BLaER1 treated with 17β-estradiol and CSF1 and Interleukin-3, amounts not matched to agents 10 nM and 100 nM (cell line): Measurements from ENCODE around the gene MAMDC2.

Experiments used
- H3K27ac ChIP-seq, 11 experiments: shearing (Covaris generic); formaldehyde crosslinking; 2 replicates each; pipeline ENCODE4 v1.8.1; 2022
- H3K27me3 ChIP-seq, 11 experiments: shearing (Covaris generic); formaldehyde crosslinking; 2 replicates each; pipeline ENCODE4 v1.8.1; 2022
- H3K36me3 ChIP-seq, 11 experiments: shearing (Covaris generic); formaldehyde crosslinking; 2 replicates each; pipeline ENCODE4 v1.8.1; 2022
- H3K4me1 ChIP-seq, 10 experiments: shearing (Covaris generic); formaldehyde crosslinking; 2 replicates each; pipeline ENCODE4 v1.8.1; 2022
- H3K4me2 ChIP-seq, 11 experiments: shearing (Covaris generic); formaldehyde crosslinking; 2 replicates each; pipeline ENCODE4 v1.8.1; 2022
- H3K4me3 ChIP-seq, 10 experiments: shearing (Covaris generic); formaldehyde crosslinking; 2 replicates each; pipeline ENCODE4 v1.8.1; 2022
- H3K9ac ChIP-seq, 11 experiments: shearing (Covaris generic); formaldehyde crosslinking; 2 replicates each; pipeline ENCODE4 v1.8.1; 2022
- H3K9me3 ChIP-seq, 11 experiments: shearing (Covaris generic); formaldehyde crosslinking; replicated peaks in 1 of 11; 2 replicates each; pipeline ENCODE4 v1.8.1; 2022
- H4K20me1 ChIP-seq, 11 experiments: shearing (Covaris generic); formaldehyde crosslinking; 2 replicates each; pipeline ENCODE4 v1.8.1; 2022
- Cebpa-rat ChIP-seq, 11 experiments: shearing (Covaris generic); IDR thresholded peaks; 2 replicates each; pipeline ENCODE4 v1.8.1; 2022

Gene MAMDC2

GRCh38 chr9:70133253-70134208 lies 89.9 kb downstream of the MAMDC2 start:
- H3K27me3 ChIP-seq = no peaks in the 10 kb centered on the region
- H3K9ac ChIP-seq = no peak overlapping the region
- H3K27ac ChIP-seq = no peak overlapping the region
- H4K20me1 ChIP-seq = no peaks in the 10 kb centered on the region
- no peaks in the 10 kb centered on the region for H3K9me3 ChIP-seq
- no peaks in the 10 kb centered on the region for H3K4me1 ChIP-seq
- H3K4me2 ChIP-seq = no peak overlapping the region
- no peak for TF ChIP-seq Cebpa-rat (IDR thresholded peaks at IDR 0.05)
- H3K4me3 ChIP-seq = no peak overlapping the region
- H3K36me3 ChIP-seq = no peaks in the 10 kb centered on the region

GRCh38 chr9:70134360-70134759 lies 90.7 kb downstream of the MAMDC2 start:
- no peaks in the 10 kb centered on the region for H4K20me1 ChIP-seq
- no peak for TF ChIP-seq Cebpa-rat (IDR thresholded peaks at IDR 0.05)
- no peak overlapping the region for H3K9ac ChIP-seq
- H3K27me3 ChIP-seq = no peaks in the 10 kb centered on the region
- H3K27ac ChIP-seq = no peak overlapping the region
- no peak overlapping the region for H3K4me3 ChIP-seq
- no peaks in the 10 kb centered on the region for H3K9me3 ChIP-seq
- no peak overlapping the region for H3K4me2 ChIP-seq
- H3K36me3 ChIP-seq = no peaks in the 10 kb centered on the region
- H3K4me1 ChIP-seq = no peaks in the 10 kb centered on the region

- H4K20me1 ChIP-seq = no peaks in the 10 kb centered on the region
- no peak overlapping the region for H3K4me3 ChIP-seq
- H3K4me1 ChIP-seq = no peaks in the 10 kb centered on the region
- no peak overlapping the region for H3K27ac ChIP-seq
- H3K36me3 ChIP-seq = no peaks in the 10 kb centered on the region
- H3K27me3 ChIP-seq = no peaks in the 10 kb centered on the region
- H3K9me3 ChIP-seq = peaks cover 0 to 7% (median 0%) of the 10 kb centered on the region in 11 experiments; a peak in 1 of 22 replicates
- H3K4me2 ChIP-seq = no peak overlapping the region
- no peak for TF ChIP-seq Cebpa-rat (IDR thresholded peaks at IDR 0.05)
- H3K9ac ChIP-seq = no peak overlapping the region
Observed at GRCh38 chr9:70135176-70135575, 91.5 kb downstream of the MAMDC2 start.

- no peaks in the 10 kb centered on the region for H4K20me1 ChIP-seq
- peaks cover 0 to 7% (median 0%) of the 10 kb centered on the region in 11 experiments; a peak in 1 of 22 replicates for H3K9me3 ChIP-seq
- no peaks in the 10 kb centered on the region for H3K27me3 ChIP-seq
- H3K4me2 ChIP-seq = no peak overlapping the region
- H3K4me3 ChIP-seq = no peak overlapping the region
- TF ChIP-seq Cebpa-rat (IDR thresholded peaks at IDR 0.05) = no peak
- H3K36me3 ChIP-seq = no peaks in the 10 kb centered on the region
- no peak overlapping the region for H3K9ac ChIP-seq
- no peaks in the 10 kb centered on the region for H3K4me1 ChIP-seq
- no peak overlapping the region for H3K27ac ChIP-seq
Observed at GRCh38 chr9:70136632-70137031, 93.0 kb downstream of the MAMDC2 start.

- no peak overlapping the region for H3K27ac ChIP-seq
- TF ChIP-seq Cebpa-rat (IDR thresholded peaks at IDR 0.05) = no peak
- no peak overlapping the region for H3K9ac ChIP-seq
- H3K4me1 ChIP-seq = no peaks in the 10 kb centered on the region
- H3K36me3 ChIP-seq = no peaks in the 10 kb centered on the region
- H3K4me2 ChIP-seq = no peak overlapping the region
- H3K27me3 ChIP-seq = no peaks in the 10 kb centered on the region
- peaks cover 0 to 7% (median 0%) of the 10 kb centered on the region in 11 experiments; a peak in 1 of 22 replicates for H3K9me3 ChIP-seq
- H3K4me3 ChIP-seq = no peak overlapping the region
- no peaks in the 10 kb centered on the region for H4K20me1 ChIP-seq
Observed at GRCh38 chr9:70137577-70137976, 93.9 kb downstream of the MAMDC2 start.

GRCh38 chr9:70142101-70142500 lies 98.5 kb downstream of the MAMDC2 start:
- H3K36me3 ChIP-seq = no peaks in the 10 kb centered on the region
- H3K4me1 ChIP-seq = peaks cover 0 to 3% (median 0%) of the 10 kb centered on the region in 10 experiments; a peak in 3 of 20 replicates
- H3K4me3 ChIP-seq = no peak overlapping the region
- no peaks in the 10 kb centered on the region for H3K27me3 ChIP-seq
- no peak overlapping the region for H3K4me2 ChIP-seq
- peaks cover 0 to 7% (median 0%) of the 10 kb centered on the region in 11 experiments; a peak in 1 of 22 replicates for H3K9me3 ChIP-seq
- no peak for TF ChIP-seq Cebpa-rat (IDR thresholded peaks at IDR 0.05)
- H3K9ac ChIP-seq = no peak overlapping the region
- H3K27ac ChIP-seq = no peak overlapping the region
- no peaks in the 10 kb centered on the region for H4K20me1 ChIP-seq

- Histone ChIP-seq H3K36me3 (no peaks in the 10 kb centered on the region), H3K9me3 (peaks cover 0 to 7% (median 0%) of the 10 kb centered on the region in 11 experiments; a peak in 1 of 22 replicates), H4K20me1 (no peaks in the 10 kb centered on the region), H3K4me2 (no peak overlapping the region), H3K4me1 (peaks cover 0 to 17% (median 0%) of the 10 kb centered on the region in 10 experiments; a peak in 5 of 20 replicates), H3K4me3 (no peak overlapping the region), H3K27ac (no peak overlapping the region), H3K9ac (no peak overlapping the region), H3K27me3 (no peaks in the 10 kb centered on the region)
- TF ChIP-seq Cebpa-rat (IDR thresholded peaks at IDR 0.05) = no peak
Observed at GRCh38 chr9:70143394-70144130, 99.9 kb downstream of the MAMDC2 start.

GRCh38 chr9:70144131-70144503 lies 100.5 kb downstream of the MAMDC2 start:
- no peaks in the 10 kb centered on the region for H3K36me3 ChIP-seq
- H3K4me1 ChIP-seq = peaks cover 0 to 17% (median 0%) of the 10 kb centered on the region in 10 experiments; a peak in 5 of 20 replicates
- no peak overlapping the region for H3K9ac ChIP-seq
- no peak overlapping the region for H3K4me3 ChIP-seq
- no peaks in the 10 kb centered on the region for H4K20me1 ChIP-seq
- no peaks in the 10 kb centered on the region for H3K27me3 ChIP-seq
- H3K9me3 ChIP-seq = peaks cover 0 to 7% (median 0%) of the 10 kb centered on the region in 11 experiments; a peak in 1 of 22 replicates
- no peak for TF ChIP-seq Cebpa-rat (IDR thresholded peaks at IDR 0.05)
- H3K4me2 ChIP-seq = no peak overlapping the region
- H3K27ac ChIP-seq = no peak overlapping the region

- Histone ChIP-seq H3K4me1 (peaks cover 0 to 17% (median 0%) of the 10 kb centered on the region in 10 experiments; a peak in 5 of 20 replicates), H3K27me3 (no peaks in the 10 kb centered on the region), H3K36me3 (no peaks in the 10 kb centered on the region), H3K4me2 (no peak overlapping the region), H3K9me3 (no peaks in the 10 kb centered on the region), H3K9ac (no peak overlapping the region), H3K4me3 (no peak overlapping the region), H3K27ac (no peak overlapping the region), H4K20me1 (no peaks in the 10 kb centered on the region)
- TF ChIP-seq Cebpa-rat (IDR thresholded peaks at IDR 0.05) = no peak
Observed at GRCh38 chr9:70145981-70146380, 102.3 kb downstream of the MAMDC2 start.
